HFFc6 (cell line): ENCODE data around the gene ZW10. TPM values are rescaled to one million over a fixed set of nuclear protein-coding genes. Genes with fewer than 3 reads are reported as not detected.

Source experiments
- DNase-seq: peaks from one replicate; pipeline ENCODE4 v3.0.0-alpha.2; 2018
- H3K27ac Mint-ChIP-seq: 2 replicates; pipeline ENCODE4 v1.8.0; 2020; ENCODE audit warnings: mild to moderate bottlenecking, mixed read lengths
- H3K27me3 Mint-ChIP-seq: 2 replicates; pipeline ENCODE4 v1.8.0; 2021; ENCODE audit warnings: mild to moderate bottlenecking, moderate library complexity, mixed read lengths; ENCODE audit not compliant: insufficient read depth
- H3K36me3 Mint-ChIP-seq: 2 replicates; pipeline ENCODE4 v1.8.0; 2021; ENCODE audit warnings: low read depth, mixed read lengths
- H3K4me1 Mint-ChIP-seq: 2 replicates; pipeline ENCODE4 v1.8.0; 2020; ENCODE audit warnings: low read depth, mixed read lengths
- H3K4me3 Mint-ChIP-seq: 2 replicates; pipeline ENCODE4 v1.8.0; 2020; ENCODE audit warnings: mild to moderate bottlenecking, moderate library complexity, mixed read lengths
- H3K9me3 Mint-ChIP-seq: 2 replicates; pipeline ENCODE4 v1.8.0; 2020; ENCODE audit warnings: mild to moderate bottlenecking, mixed read lengths
- CTCF ChIP-seq: fragments of 200-600 bp; sonication (generic); IDR thresholded peaks from 2 replicates; pipeline ENCODE4 v1.5.0; 2021; ENCODE audit warnings: antibody characterized with exemption, mild to moderate bottlenecking
- total RNA-seq, 6 experiments: library from RNA; stranded (reverse); fragmentation: NEBNext Ultra II Directional; extraction: Animal tissue kit (Norgen Biotek cat#: 25700); gene quantifications; 2 replicates in 1 of 6; 3 replicates in 5 of 6; pipeline ENCODE4 v1.2.3, GENCODE V29; 2021

The ZW10 gene
- total RNA-seq, 6 experiments from 2014 or later: 15.8 to 21.2 (median 18.1) TPM

GRCh38 chr11:113728814-113729213 is 44.7 kb downstream of the ZW10 start:
- Mint-ChIP-seq H3K4me1 (peaks cover 15% of the 10 kb centered on the region), H3K4me3 (no peak overlapping the region), H3K9me3 (no peaks in the 10 kb centered on the region), H3K27me3 (no peaks in the 10 kb centered on the region; the same call in 1 of the 2 replicates), H3K36me3 (no peaks in the 10 kb centered on the region), H3K27ac (no peak overlapping the region)
- TF ChIP-seq CTCF: no peak
- DNase-seq: no peak

- H3K4me1 Mint-ChIP-seq: peaks cover 15% of the 10 kb centered on the region
- H3K4me3 Mint-ChIP-seq: no peak overlapping the region
- no peaks in the 10 kb centered on the region for H3K36me3 Mint-ChIP-seq
- no peak overlapping the region for H3K27ac Mint-ChIP-seq
- no peak for DNase-seq
- no peak for TF ChIP-seq CTCF
- no peaks in the 10 kb centered on the region for H3K9me3 Mint-ChIP-seq
- H3K27me3 Mint-ChIP-seq: no peaks in the 10 kb centered on the region; the same call in 1 of the 2 replicates
Observed at GRCh38 chr11:113725913-113726312, 47.6 kb downstream of the ZW10 start.

- no peak for DNase-seq
- no peaks in the 10 kb centered on the region; the same call in 1 of the 2 replicates for H3K27me3 Mint-ChIP-seq
- H3K4me1 Mint-ChIP-seq: peaks cover 15% of the 10 kb centered on the region
- H3K4me3 Mint-ChIP-seq: no peak overlapping the region
- no peaks in the 10 kb centered on the region for H3K9me3 Mint-ChIP-seq
- H3K36me3 Mint-ChIP-seq: no peaks in the 10 kb centered on the region
- 0 out of 2 replicates have a peak, but pooled peaks have one; percentile 27 for TF ChIP-seq CTCF
- H3K27ac Mint-ChIP-seq: no peak overlapping the region
Observed at GRCh38 chr11:113725407-113725806, 48.1 kb downstream of the ZW10 start.

- Mint-ChIP-seq H3K4me1 (peaks cover 13% of the 10 kb centered on the region), H3K36me3 (no peaks in the 10 kb centered on the region), H3K27me3 (no peaks in the 10 kb centered on the region; the same call in 1 of the 2 replicates), H3K27ac (no peak overlapping the region), H3K4me3 (no peak overlapping the region), H3K9me3 (no peaks in the 10 kb centered on the region)
- DNase-seq: no peak
- no peak for TF ChIP-seq CTCF
Observed at GRCh38 chr11:113724778-113725177, 48.7 kb downstream of the ZW10 start.

GRCh38 chr11:113723787-113724186 is 49.7 kb downstream of the ZW10 start:
- H3K4me1 Mint-ChIP-seq: peaks cover 3% of the 10 kb centered on the region
- no peaks in the 10 kb centered on the region for H3K9me3 Mint-ChIP-seq
- H3K27ac Mint-ChIP-seq: no peak overlapping the region
- H3K4me3 Mint-ChIP-seq: no peak overlapping the region
- TF ChIP-seq CTCF: no peak
- no peaks in the 10 kb centered on the region; the same call in 1 of the 2 replicates for H3K27me3 Mint-ChIP-seq
- no peak for DNase-seq
- H3K36me3 Mint-ChIP-seq: no peaks in the 10 kb centered on the region

GRCh38 chr11:113722934-113723333 is 50.6 kb downstream of the ZW10 start:
- DNase-seq: no peak
- Mint-ChIP-seq H3K4me3 (no peak overlapping the region), H3K36me3 (no peaks in the 10 kb centered on the region), H3K27ac (no peak overlapping the region), H3K27me3 (no peaks in the 10 kb centered on the region; the same call in 1 of the 2 replicates), H3K9me3 (no peaks in the 10 kb centered on the region), H3K4me1 (no peaks in the 10 kb centered on the region)
- no peak for TF ChIP-seq CTCF
